Measurements from ENCODE around the gene IPPK. TPM values are rescaled to one million over a fixed set of nuclear protein-coding genes. Genes with fewer than 3 reads are reported as not detected.

IPPK gene
- total and polyA plus RNA-seq, 8 donors, result 1.9 to 6.5 (median 3.1) TPM

- no peak for ATAC-seq
- no peak overlapping the region for H3K27ac ChIP-seq
- FAIRE-seq, result no peak
- H3K36me3 ChIP-seq, result peaks cover 4 to 76% (median 56%) of the 10 kb centered on the region in 3 donors
- intact Hi-C loops (cut with DNase I), result loop anchor here in 2 of 3 donors (5.0 kb wide), 1 partner anchor 75 kb away; no protein-coding TSS in a partner anchor
- H3K4me1 ChIP-seq, result no peaks in the 10 kb centered on the region
- no peaks in the 10 kb centered on the region for H3K9me3 ChIP-seq
- peak in 1 of 6 donors; percentile 47 for DNase-seq
- no peaks in the 10 kb centered on the region for H3K27me3 ChIP-seq
- TF ChIP-seq CTCF (IDR thresholded peaks at IDR 0.05), result no peak
- H3K4me3 ChIP-seq, result no peak overlapping the region
- WGBS, 2 donors, result 90 to 94% methylated on average over 21 of the region's 21 CpGs
Measured at GRCh38 chr9:92717201-92718085, 47.5 kb upstream of the IPPK start.

- Histone ChIP-seq H3K27me3 (no peaks in the 10 kb centered on the region), H3K4me1 (no peaks in the 10 kb centered on the region), H3K9me3 (no peaks in the 10 kb centered on the region), H3K27ac (no peak overlapping the region), H3K4me3 (no peak overlapping the region), H3K36me3 (peaks cover 4 to 71% (median 47%) of the 10 kb centered on the region in 3 donors)
- FAIRE-seq (no peak), DNase-seq (peak; percentile 25 to 95 (median 69)), ATAC-seq (peak; percentile 51 to 83 (median 77))
- 29 to 30% methylated on average over 4 of the region's 4 CpGs for WGBS, 2 donors
- TF ChIP-seq CTCF (IDR thresholded peaks at IDR 0.05), result peak; percentile 76 to 91 (median 87)
- intact Hi-C loops (cut with DNase I), result loop anchor here in 2 of 3 donors (5.0 kb wide), 1 partner anchor 76 kb away; no protein-coding TSS in a partner anchor
Measured at GRCh38 chr9:92716557-92716956, 46.6 kb upstream of the IPPK start.

DNA sequence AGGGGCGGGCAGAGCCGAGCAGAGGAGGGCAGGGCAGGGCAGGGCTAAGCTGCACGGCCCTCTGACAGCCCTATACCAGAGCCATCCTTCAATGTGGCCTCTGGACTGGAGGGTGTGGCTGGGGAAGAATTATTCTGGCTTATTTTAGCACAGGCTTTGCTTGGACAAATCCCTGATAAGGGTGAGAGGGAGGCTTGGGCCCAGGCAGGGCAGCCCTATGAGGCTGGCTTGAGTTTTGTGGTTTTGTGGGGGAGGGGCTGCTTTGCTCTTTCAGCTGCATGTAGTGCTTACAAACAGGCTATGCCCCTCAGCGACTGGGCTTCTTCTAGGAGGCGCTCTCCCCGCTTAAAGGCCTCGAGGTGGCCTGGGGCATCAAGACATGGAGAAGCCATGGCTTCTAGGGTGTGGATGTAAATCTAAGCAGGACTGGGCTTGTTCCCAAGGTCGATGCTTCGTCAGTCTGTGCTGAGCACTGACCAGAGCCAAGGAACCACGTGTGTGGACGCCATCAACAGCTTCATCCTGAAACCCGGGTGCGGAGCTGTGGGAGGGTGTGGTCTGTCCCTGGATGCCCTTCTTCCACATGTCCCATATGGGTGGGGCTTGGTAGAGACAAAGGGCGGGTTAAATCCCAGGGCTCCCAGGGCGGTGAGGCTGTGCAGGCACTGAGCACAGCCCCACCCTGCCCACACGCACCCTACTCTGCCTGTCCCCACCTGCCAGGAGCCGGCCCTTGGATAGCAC lies 45.7 kb upstream of the IPPK start:
- FAIRE-seq (no peak), DNase-seq (peak in 2 of 6 donors; percentile 15 to 47)

DNA sequence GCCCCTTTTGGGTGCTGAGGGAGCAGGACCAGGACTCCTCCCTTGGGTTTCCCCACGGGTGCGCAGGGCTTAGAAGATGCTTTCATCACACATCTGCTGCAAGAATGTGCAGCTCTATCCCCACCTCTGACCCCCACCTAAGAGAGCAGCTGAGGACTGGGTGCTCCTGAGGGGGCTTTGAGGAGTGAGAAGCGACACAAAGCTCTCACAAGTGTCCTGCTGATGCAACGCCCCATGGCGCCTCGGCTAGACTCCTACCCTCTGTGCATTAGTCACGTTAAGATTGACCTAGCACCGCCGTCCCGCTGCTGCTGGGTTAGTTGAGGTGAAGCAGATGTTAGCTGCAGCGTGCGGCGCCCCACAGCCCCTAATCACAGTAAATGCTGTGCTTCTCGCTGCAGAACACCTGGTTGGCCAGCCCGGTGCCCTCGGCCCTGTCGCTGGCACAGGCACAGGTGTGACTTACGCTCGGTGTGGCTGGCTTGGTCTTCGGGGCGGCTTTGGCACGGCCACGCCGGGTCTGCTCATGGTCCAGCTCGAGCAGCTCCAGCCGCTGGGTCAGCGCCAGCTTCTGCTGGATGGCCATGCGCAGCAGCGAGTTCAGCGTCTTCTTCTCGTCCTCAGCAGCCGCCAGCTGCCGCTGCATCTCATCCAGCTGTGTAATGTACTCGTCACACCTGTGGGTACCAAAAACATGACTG lies 45.0 kb upstream of the IPPK start:
- Histone ChIP-seq H3K9me3 (no peaks in the 10 kb centered on the region), H3K4me1 (no peaks in the 10 kb centered on the region), H3K4me3 (no peak overlapping the region), H3K27me3 (no peaks in the 10 kb centered on the region), H3K36me3 (peaks cover 4 to 65% (median 45%) of the 10 kb centered on the region in 3 donors), H3K27ac (no peak overlapping the region)
- no peak for TF ChIP-seq CTCF (IDR thresholded peaks at IDR 0.05)
- intact Hi-C loops (cut with DNase I), result loop anchor here in 2 of 3 donors (5.0 kb wide), 1 partner anchor 77 kb away; no protein-coding TSS in a partner anchor
- no peak for ATAC-seq
- no peak for FAIRE-seq
- peak in 1 of 6 donors; percentile 71 for DNase-seq
- 93 to 94% methylated on average over 34 of the region's 34 CpGs for WGBS, 2 donors

More for the DNA sequence above, 45.7 kb upstream of the IPPK start:
- TF ChIP-seq CTCF (IDR thresholded peaks at IDR 0.05), result no peak
- peak in 3 of 4 donors; percentile 16 to 31 (median 18) for ATAC-seq
- Histone ChIP-seq H3K4me3 (no peak overlapping the region), H3K4me1 (no peaks in the 10 kb centered on the region), H3K27ac (no peak overlapping the region), H3K36me3 (peaks cover 4 to 71% (median 47%) of the 10 kb centered on the region in 3 donors), H3K9me3 (no peaks in the 10 kb centered on the region), H3K27me3 (no peaks in the 10 kb centered on the region)
- WGBS, 2 donors, result 85 to 89% methylated on average over 17 of the region's 17 CpGs
- intact Hi-C loops (cut with DNase I), result loop anchor here in 2 of 3 donors (5.0 kb wide), 1 partner anchor 77 kb away; no protein-coding TSS in a partner anchor
